HG02973 (cell line): ENCODE data around the gene NUAK1.

ENCODE experiments used
- ATAC-seq: cut with Tn5 transposase; IDR thresholded peaks from one replicate; pipeline ENCODE4 v1.9.1; 2021; ENCODE audit warnings: moderate library complexity; ENCODE audit not compliant: unreplicated experiment

NUAK1 gene

DNA sequence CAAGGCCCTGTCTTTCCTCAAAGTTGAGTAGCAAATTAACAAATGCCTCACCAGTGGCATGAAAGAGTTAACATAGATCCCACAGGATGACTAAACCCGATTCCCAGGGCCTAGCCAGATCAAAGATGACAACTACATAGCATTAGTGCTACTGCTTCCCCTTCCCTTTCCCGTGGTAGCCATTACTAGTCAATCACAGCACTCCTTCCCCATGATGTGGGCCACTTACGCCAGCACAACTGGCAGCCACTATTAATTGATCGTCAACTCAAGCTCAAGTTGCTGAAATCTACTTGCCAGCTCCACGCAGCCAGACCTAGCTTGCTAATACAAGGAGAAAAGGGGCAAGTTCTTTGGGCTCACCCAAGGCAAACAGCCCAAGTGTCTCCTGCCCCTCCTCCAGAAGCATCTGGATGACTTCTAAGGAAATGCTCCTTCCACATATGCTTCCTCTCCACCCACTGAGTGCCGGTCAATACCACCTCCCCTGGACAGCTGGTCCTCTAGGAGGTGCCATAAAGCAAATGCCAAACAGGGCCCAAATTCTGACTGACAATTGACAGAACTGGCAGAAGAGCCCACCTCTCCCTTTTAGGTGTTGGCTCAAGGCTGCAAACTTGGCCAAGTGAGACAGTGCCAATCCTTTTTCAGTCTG, 72.6 kb downstream of the NUAK1 start:
- ATAC-seq: no peak

DNA sequence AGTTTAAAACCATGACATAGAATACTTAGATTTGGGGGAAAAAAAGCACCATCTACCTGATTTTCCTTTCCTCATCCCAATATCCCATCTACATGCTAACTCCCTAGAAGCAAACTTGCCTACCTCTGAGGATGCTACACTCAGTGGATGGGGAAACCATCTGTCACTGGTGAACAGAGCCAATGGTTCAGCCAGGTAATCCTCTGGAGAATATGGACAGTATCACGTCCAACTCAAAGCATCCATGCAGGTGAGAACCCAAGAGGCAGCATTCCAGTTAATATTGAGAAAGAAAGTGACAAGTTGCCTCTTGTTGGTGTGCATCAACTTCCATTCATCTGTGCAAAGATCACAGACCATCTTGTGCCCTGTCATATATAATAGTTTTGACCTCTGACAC, 73.2 kb downstream of the NUAK1 start:
- ATAC-seq: no peak

DNA sequence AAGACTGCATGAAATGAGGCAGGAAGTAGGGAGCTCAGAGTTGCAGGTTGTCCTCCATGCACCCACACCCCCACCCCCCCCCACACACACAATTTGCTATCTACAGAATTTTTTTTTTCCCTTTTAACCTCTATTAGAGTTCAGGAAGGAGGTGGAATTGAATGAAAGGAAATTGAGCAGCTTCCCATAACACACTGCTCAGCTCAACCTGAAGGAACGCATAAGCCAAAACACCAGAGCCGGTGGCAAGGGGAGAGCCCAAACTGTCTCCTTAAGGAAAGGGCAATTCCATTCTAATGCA, 74.1 kb downstream of the NUAK1 start:
- ATAC-seq: no peak

DNA sequence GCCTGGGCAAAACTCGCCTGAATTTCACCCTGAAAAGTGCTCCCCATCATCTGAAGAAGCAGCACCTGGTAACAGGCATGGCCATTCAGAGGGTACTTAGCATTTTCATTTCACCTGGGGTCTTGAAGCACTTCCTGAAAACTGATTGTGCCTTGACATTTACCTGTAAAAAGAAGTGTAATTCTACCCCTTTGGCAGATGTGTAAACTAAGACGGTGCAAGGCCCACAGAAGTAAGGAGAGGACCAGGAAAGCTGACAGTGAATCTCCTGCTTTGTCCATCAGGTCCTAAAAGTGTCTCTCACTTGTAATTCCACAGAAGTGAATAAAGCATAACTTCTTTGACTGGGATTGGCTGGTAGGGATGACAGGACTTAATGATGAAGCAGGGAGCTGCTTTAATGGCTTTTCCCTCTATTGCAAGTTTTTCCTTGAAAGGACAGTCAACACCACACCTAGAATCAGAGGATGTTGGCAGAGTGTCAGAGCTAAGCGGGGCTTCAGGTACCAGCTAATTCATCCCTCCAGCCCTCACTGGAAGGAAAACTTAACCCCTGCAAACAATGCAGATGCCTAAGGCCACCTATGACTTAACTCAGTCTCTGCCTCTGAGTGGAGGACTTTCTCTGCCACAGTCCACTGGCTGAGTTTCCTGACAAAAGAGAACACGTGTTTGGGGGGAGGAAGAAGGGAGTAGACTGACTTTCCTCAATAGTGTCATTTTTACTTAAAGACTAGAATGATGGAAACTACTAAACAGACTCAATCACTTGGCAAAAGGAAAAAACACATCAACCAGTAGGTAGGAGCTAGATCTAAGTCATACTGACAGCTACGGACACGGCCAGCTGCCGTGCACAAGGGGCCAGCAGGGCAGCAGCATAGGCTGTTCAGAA, 74.7 kb downstream of the NUAK1 start:
- no peak for ATAC-seq

DNA sequence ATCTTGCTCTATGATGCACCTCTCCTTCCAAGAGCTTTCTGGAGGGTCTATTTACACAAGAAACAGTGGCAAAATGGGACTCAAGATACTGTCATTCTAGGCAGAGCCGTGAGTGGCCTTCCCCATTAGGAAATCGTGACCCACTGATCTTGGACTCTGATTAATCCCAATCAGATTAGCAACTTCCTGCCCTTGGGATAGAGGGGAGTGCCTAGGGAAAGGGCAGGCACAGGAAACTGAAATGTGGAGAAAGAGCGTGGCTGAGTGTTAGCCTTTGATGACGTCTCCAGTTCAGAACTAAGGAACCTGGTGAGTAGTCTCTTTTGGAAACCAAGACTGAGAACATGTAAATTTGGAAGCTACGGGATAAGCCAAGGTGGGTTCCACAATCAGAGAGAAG, 76.1 kb downstream of the NUAK1 start:
- no peak for ATAC-seq

DNA sequence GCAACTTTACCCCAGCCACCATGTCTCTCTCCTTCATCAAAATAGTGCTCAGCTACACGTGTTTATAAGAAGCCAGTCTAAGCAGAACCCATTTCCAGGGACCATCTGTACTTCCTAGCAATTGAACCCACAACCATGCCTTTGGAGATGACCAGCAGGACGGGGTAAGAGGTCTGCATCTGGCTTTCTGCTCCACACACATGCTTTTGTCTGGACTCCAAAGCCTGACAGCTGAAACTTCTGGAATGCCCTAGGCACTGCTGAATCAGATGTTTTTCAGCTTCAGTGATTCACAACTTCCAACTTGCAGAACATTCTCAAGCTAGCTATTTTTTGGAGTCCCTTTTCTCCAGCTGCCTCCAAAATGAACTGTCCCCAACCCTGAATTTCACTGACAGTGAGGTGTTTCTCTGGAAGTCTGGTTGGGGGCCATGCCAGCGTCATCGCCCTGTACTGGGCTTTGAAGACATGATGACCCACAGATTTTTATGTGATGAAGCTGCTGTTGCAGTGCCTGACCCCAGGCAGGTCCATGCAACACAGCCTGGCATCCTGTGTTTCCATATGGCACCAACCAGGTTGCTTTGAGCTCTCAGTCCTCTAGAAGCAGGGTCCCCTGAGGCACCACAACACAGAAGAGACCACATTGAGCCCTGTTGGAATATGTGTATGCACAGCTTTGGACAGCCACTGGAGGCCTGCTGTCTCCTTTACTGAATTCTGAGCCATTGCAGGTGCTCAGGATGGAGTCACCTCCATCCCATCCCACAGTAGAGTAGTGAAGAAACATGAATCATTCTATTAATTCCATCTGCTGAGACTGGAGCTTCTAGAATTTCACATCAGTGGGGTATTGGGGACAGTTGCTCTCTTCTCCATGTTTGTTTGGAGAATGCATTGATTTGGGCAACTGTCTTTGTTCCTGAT, 80.2 kb downstream of the NUAK1 start:
- no peak for ATAC-seq

DNA sequence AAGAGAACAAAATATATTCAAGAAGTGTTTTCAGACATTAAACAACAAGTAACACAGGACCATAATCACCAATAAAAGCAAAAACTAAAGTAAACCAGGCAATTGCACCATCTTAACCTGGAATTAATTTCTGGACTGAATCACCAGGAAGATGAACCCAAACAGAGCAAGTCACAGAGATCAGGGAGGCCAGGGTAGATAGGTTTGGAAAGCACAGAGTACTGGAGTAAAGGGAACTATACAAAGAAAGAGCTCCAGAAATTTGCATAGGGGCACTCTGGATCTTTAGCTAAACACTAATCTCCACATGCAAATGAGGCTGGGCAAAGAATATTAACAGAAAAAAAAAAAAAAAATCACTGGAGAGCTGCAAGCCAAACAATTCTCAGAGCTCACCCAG, 84.7 kb downstream of the NUAK1 start:
- ATAC-seq: no peak

DNA sequence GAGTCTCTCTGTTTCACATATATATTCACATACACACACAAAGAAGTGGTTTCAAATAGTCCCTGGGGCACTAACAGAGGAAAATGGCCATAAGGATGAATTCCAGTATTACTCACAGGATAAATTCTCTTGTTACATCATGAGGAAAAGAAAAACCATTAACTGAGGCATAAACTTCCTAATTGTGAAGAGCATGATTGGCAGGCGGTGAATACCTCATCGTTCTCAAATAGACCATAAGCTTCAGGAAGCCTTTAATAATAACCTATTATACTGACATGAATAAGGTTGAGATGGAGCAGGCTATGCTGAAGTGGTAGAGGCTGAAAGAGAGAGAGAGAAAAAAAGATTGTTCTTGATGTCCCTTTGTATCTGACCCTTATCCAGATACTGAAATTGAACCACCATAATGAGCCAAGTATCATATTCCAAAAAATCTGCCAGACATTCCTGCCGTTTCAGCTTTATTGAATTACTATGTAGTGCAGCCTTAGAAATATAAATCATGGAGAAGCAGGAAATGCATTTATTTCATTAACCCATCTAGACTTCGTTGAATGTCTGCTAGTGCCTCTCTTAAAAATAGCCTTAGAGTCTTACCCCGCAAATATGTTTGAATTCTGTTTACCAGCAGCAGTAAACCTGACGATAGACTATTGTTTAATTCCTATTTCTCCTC, 86.8 kb downstream of the NUAK1 start:
- ATAC-seq: no peak

DNA sequence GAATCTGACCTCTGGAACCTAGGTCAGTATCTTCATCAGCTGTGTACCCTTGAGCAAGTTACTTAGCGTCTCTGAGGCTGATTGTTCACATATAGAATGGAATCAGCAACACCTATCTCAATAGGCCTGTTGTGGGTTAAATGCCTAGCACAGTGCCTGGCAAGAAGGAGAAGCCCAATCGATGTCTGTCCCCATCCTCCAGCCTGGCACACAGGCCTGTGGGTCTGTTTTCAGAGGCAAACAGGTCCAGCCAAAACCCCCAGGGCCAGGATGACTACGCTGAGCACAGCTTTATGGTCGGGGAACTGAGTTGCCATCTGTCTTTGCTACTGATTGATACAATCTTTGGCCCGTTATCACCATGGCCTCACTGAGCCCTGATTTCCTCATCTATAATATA, 89.2 kb downstream of the NUAK1 start:
- ATAC-seq: no peak

DNA sequence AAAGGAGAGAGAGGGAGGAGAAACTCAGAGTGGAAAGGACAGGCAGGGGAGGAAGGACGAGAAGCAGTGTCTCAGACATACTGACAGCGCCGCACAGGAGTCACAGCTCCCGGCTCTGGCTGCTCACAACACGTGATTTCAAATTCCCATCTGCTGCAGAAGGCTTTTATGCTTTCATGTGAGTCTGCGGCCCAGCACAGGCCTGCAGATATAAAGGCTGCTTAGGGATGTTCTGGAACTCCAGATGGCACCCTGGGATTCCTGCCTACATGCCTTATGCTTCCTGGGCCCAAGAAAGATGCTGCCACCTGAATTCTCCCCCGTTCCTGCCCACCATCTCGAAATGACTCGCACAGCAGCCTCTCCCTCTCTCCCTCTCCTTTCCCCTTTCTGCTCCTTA, 89.6 kb downstream of the NUAK1 start:
- ATAC-seq: no peak

DNA sequence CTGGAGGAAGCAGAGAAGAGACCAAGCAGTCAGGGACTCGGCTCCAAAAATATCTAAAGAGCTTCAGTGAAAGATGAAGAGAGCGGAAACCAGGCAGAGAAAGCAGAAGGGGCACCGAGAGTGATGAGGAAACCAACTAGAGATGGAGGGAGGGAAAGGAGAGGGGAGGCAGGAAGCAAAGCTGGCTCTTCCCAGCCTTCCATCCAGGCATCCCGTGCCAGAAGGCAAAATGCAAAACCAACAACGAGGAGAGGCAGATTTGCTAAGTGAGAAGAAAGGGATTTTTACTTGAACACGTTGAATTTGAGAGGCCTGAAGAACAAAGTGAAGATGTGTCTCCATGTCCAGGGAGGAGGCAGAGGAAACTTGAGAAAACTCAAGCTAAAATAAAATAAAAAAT, 90.1 kb downstream of the NUAK1 start:
- no peak for ATAC-seq

DNA sequence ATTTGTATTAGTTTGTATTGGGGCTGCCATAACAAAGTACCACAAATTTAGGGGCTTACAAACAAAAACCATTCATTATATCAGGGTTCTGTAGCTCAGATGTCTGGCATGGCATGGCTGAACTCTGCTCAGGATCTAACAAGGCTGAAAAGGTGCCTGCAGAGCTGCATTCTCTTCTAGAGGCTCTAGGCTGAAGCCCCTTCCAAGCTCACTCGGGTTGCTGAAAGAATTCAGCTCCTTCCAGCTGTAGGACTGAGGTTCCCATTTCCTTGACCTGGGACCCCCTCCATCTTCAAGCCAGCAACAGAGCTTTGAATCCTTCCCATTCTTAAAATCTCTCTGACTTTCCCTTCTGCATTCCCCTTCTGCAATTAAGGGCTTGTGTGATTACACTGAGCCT, 90.7 kb downstream of the NUAK1 start:
- no peak for ATAC-seq

DNA sequence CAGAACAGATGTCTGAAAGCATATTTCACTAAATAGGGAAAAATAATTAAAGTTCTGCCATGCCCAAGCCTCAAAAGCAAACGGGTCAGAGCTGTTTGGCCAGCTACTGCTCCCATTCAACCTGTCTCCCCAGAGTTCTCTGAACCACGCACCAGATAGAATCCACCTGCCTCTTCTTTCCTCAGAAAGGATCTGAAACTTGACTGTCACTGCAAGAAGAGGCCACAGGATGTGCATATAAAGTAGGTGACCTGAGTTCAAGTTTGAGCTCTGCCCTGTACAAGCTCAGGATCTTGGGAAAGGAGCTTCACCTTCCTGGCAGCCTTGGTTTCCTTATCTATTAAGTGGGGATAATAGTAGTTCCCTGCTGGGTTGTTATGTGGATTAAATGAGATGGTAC, 91.8 kb downstream of the NUAK1 start:
- ATAC-seq: no peak

DNA sequence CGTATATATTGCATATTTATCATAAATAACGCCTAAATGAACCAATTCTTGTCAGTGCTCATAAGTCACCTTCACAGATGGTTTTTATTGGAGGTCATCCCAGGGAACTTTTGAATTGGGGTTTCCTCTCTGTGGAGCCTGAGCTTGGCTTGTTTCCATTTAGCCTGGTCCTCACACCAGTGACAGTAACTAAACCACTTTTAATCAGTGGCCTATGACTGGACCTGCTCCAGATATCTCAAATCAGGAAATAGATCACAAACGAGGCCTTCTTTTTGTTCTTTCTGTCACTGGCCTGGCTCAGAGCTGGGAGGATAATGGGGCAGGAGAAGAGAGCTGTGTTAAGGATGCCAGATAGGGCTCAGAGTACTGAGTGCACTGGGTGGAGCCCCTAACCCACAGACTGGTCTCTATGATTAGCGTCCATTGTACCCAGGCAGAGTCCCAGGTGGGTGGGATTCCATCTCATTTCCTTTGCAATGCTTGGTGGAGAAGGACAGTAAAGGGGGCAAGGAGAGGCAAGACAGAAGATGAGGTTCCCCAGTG, 92.4 kb downstream of the NUAK1 start:
- ATAC-seq: no peak

DNA sequence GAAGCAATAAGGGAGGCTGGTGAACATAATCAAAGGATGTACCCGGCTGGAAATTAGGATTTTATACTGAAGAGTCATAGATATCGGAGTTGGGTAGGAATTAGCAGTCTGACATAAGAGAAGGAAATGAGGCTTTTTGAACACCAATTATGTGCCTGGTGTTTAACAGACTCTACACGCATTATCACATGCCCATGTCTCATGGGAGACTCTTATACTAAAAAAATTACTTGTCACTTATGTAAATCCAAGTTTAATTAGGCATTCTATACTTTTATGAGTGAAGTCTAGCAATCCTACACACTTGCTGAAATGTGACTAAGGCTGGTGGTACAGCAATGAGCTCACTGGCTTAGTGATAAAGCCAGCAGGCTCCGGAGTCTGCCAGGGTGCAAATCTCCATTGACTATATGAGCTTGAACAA, 93.5 kb downstream of the NUAK1 start:
- ATAC-seq: no peak

DNA sequence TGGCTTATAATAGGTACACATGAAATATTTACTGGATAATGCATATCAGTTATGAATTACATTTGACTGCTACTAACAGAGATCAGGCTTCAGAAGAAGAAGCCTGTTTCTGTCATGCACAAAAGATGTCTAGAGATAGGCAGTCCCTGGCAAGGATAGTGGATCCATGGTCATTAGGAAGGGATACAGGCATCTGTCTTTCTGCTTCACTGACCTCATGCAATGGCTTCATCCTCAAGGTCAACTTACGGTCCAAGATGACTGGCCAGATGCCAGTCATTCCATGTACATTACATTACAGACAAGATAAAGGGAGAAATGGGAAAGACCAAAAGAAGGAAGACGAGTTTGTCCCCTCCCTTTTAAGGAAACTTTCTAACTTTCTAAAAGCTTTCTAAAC, 94.0 kb downstream of the NUAK1 start:
- ATAC-seq: no peak

DNA sequence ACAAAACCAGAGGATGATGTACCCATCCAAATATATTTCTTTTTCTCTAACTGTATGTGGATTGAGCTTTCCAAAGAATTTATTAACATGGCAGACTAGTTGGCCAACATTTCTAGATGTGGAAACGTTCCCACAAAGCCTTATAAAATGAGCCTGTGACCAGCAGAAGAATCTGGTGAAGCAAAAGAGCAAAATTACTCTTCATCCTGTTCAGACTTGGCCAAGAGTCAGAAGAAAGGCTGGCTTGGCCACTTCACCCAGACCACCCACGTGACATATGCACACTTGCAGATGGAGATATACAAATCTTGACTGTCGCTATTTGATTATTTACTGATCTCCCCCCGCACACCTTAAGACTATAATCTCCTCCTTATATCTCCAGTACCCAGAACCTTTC, 96.7 kb downstream of the NUAK1 start:
- no peak for ATAC-seq

DNA sequence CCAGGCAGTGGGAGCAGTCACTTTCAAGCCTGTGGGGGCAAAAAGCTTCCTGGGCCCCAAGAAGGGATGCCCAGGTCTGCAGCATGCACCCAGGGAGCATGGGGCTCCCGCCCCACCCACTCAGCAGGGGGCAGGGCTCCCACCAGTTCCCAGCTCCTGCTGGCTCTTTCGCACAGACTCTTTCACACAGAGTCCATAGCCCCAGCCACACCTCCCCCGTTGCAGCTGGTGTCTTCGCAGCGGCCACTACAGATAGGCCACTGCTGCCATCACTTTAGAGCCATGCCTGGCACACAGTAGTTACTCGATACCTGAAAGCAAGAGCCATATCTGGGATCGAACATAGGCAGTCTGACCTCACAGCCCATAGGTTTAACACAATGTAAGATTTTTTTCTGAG, 98.2 kb downstream of the NUAK1 start:
- no peak for ATAC-seq

DNA sequence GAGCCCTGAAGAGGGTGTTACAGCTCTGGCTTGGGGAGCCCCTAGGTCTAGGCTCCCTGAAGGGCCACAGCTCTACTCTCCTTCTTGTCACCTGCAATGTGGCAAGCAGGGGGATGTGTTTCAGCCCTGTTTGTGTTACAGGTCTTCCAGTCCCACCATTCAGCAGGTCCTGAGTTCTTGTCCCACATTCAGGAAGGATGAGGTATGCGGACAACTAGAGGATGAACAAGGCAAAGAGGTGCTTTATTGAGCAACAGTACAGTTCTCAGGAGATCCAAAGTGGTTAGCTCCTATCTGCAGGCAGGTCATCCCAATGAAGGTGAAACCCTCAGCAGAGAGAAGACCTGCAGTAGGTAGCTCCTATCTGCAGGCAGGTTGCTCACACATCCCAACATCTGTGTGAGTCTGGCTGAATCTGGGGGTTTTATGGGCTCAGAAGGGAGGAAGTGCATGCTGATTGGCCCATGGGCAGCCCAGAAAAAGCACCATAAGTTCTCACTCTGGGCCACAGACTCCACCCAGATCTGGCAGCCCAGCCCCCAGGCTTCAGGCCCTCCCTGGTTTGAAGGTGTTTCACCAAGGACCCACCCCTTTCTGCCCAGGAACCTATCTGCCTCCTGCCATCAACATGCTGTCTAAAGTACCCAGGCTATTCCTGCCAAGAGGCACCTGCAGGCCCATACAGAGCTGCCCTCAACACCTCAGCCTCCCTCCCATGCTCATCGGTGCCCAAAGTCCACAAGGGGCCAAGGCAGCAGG, 98.9 kb downstream of the NUAK1 start:
- ATAC-seq: no peak

DNA sequence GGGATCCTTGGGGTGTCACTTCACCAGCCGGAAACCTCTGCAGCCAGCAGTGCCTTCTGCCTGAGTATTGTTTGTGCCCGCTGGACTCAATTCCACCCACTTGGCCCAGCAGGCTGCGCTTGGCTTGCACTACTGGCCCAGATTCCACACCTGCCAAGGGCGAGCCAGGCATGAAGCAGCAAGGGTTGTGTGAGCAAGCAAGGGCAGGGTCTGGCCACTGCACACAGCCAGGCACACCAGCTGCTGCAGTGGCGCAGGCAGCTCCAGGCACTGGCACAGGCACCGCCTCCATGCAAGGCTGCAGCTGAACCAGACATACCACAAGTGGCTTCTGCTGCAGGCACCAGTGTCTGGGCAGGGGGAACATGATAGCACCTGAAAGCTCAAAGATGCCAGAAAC, 99.5 kb downstream of the NUAK1 start:
- no peak for ATAC-seq
